D721Med (cell line): ENCODE data around the gene C16orf96.

Source experiments
- DNase-seq: peaks from one replicate; pipeline ENCODE4 v3.0.0; 2011; ENCODE audit warnings: low spot score; ENCODE audit not compliant: insufficient read length
- FAIRE-seq: peaks from 2 replicates; lab custom pipeline; 2011; peaks lifted over from hg19 to GRCh38; lab: Jason Lieb, UNC
- TF ChIP-seq, protein P1 (sequence below): IDR thresholded peaks from 2 replicates; pipeline ENCODE4 v1.5.1; 2012; ENCODE audit warnings: mild to moderate bottlenecking, control low read depth; ENCODE audit not compliant: insufficient read depth; ENCODE audit errors: missing control alignments

C16orf96 gene

DNA sequence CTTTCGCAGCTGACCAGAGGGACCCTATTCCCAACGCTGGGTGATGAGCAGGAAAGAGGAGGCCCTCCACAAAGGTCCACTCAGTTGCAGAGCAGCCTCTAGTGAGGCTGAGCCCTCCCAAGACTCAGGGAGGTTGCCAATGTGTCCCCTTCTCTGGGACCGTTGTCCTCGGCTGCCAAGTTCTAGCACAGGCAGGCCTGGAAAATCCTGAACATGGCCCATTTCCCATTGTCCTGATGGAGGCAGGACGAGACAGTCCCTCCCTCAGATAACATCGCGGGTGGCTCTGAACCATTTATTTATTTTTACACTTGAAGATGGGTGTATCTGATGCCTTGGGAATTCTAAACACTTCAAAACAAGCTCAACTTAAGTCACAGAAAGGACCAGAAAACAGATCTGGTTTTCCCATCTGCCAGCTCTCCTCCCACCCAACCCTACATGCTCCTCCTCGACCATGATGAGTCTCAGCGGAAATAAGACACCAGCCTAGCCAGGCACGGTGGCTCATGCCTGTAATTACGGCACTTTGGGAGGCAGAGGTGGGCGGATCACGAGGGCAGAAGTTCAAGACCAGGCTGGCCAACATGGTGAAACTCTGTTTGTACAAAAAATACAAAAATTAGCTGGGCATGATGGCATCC is 30.4 kb upstream of the C16orf96 start:
- no peak for FAIRE-seq
- TF ChIP-seq, protein P1, sequence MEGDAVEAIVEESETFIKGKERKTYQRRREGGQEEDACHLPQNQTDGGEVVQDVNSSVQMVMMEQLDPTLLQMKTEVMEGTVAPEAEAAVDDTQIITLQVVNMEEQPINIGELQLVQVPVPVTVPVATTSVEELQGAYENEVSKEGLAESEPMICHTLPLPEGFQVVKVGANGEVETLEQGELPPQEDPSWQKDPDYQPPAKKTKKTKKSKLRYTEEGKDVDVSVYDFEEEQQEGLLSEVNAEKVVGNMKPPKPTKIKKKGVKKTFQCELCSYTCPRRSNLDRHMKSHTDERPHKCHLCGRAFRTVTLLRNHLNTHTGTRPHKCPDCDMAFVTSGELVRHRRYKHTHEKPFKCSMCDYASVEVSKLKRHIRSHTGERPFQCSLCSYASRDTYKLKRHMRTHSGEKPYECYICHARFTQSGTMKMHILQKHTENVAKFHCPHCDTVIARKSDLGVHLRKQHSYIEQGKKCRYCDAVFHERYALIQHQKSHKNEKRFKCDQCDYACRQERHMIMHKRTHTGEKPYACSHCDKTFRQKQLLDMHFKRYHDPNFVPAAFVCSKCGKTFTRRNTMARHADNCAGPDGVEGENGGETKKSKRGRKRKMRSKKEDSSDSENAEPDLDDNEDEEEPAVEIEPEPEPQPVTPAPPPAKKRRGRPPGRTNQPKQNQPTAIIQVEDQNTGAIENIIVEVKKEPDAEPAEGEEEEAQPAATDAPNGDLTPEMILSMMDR = no peak
- no peak for DNase-seq

DNA sequence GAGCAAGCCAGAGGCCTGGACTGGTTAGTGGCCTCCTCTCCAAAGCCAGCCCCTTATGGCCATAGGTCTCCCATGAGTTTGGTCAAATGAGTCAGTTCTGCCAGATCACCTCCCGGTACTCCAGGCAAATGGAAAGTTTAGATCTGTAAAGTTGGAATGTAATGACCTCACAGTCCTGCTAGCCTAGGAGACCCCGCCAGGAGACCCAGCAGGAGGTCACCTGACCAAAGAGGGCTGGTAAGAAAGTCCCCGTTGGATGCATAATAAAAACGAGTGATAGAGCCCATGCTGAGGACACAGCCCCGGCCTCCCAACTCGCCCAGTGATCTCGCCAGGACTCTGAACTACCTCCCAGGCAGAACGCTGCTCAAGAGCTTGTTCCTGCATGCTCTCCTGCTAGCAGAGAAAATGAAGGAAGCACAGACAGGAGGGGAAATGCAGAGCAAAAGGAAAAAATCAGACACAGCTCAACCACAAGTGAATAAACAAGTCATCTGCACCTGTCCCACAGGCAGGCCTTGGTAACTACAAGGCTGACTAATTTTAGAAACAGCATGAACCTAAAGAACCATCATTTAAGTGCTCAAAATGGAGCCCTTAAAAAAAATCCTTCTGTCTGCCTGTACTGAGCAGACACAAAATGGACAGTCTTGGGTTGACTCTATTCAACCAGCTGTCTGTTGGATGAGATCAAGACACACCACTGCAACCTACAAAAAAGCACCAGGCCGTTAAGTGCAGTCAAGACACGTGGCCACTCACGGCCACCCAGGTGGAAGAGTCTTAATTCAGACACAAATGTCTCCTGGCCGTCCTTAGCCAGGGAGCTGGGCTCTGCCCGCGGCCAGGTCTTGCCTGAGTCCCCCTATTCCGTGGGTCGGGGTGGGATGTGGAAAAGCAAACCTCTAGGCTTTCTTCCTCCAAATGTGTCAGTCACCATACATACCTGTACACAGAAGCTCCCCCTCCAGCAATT is 26.8 kb upstream of the C16orf96 start:
- DNase-seq (no peak), FAIRE-seq (no peak)
- TF ChIP-seq, protein P1 = no peak

DNA sequence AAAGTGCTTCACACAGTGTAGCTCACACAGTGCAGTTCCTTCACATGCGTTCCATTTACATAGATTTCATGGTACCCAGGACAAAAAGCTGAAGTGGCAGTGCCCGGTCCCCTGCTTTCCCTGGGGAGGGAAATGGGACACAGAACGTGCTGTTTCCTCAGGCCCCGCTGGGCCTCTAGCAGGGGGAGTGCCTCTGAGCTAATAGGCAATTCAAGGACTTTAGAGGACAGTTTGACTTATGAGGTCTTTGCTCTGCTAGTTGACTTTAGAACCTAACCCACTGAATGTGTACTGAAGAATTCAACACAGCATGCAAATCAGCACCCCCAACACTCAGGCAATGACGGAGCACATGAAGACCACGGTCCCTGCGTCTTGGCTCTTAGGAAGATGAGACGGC is 24.3 kb upstream of the C16orf96 start:
- no peak for FAIRE-seq

DNA sequence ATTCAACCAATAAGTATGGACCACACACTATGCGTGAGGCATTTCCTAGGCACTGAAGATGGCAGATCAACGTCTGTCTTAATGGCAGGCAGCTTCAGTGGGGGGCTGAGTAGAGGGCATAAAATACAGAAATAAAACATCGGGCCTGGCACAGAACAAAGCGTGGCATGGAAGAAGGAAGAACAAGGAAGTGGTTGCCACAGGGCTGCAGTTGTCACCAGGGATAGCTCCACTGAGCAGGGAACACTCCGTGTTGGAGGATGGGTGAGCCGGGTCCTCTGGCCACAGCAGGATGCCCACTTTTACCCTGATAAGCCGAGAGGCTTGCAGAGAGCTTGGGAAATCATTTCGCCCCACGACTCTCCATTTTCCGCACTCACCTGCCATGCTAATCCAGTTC is 23.9 kb upstream of the C16orf96 start:
- no peak for DNase-seq
- TF ChIP-seq, protein P1 = no peak
- no peak for FAIRE-seq

More for the DNA sequence above, 24.3 kb upstream of the C16orf96 start:
- no peak for DNase-seq
- TF ChIP-seq, protein P1 = no peak

DNA sequence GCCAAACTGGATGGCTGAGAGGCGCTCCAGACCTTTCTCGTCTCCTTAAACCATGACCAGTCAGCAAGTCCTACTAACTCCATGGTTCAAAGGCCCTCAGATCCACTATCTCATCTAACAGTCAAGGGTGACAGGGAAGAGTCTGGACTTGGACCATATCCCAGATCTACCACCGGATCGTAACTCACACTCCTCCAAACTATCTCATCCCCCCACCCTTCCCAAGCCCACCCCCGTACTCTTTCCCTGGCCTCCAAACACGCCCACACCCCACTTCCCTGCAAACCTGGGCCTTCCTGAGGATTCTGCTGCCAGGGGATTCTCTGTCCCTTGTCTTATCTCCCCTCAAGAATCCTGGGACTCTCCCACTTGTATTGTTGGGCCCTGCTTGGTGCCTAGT is 22.6 kb upstream of the C16orf96 start:
- no peak for FAIRE-seq

DNA sequence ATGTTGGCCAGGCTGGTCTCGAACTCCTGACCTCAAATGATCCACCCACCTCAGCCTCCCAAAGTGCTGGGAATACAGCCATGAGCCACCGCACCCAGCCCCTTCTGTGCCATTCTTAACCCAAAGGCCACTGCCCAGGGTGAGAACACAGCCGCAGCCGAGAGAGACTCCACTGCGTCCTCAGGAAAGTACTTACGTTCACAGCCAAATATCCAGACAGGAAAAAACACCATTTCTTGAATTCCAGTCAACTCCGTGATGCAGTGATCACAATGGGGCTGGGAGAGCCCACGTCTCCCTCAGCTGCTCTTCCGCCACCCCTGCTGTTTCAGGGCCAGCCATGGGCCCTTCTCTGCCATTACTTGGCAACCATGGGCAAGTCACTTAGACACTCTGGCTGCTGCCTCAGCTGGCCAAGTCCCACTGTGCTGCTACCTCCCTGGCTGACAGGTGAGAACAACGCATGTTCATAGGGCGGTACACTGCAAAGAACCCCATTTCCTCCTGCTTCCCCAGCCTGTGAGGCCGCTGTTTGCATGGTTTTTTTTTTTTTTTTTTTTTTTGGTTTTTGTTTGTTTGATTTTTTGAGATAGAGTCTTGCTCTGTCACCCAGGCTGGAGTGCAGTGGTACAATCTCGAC is 21.9 kb upstream of the C16orf96 start:
- DNase-seq (no peak), FAIRE-seq (no peak)
- TF ChIP-seq, protein P1 = no peak

More for the DNA sequence above, 22.6 kb upstream of the C16orf96 start:
- TF ChIP-seq, protein P1 = no peak
- no peak for DNase-seq
